ENCODE results near the gene PTPRQ. TPM values are rescaled to one million over a fixed set of nuclear protein-coding genes. Genes with fewer than 3 reads are reported as not detected.

PTPRQ gene, protein sequence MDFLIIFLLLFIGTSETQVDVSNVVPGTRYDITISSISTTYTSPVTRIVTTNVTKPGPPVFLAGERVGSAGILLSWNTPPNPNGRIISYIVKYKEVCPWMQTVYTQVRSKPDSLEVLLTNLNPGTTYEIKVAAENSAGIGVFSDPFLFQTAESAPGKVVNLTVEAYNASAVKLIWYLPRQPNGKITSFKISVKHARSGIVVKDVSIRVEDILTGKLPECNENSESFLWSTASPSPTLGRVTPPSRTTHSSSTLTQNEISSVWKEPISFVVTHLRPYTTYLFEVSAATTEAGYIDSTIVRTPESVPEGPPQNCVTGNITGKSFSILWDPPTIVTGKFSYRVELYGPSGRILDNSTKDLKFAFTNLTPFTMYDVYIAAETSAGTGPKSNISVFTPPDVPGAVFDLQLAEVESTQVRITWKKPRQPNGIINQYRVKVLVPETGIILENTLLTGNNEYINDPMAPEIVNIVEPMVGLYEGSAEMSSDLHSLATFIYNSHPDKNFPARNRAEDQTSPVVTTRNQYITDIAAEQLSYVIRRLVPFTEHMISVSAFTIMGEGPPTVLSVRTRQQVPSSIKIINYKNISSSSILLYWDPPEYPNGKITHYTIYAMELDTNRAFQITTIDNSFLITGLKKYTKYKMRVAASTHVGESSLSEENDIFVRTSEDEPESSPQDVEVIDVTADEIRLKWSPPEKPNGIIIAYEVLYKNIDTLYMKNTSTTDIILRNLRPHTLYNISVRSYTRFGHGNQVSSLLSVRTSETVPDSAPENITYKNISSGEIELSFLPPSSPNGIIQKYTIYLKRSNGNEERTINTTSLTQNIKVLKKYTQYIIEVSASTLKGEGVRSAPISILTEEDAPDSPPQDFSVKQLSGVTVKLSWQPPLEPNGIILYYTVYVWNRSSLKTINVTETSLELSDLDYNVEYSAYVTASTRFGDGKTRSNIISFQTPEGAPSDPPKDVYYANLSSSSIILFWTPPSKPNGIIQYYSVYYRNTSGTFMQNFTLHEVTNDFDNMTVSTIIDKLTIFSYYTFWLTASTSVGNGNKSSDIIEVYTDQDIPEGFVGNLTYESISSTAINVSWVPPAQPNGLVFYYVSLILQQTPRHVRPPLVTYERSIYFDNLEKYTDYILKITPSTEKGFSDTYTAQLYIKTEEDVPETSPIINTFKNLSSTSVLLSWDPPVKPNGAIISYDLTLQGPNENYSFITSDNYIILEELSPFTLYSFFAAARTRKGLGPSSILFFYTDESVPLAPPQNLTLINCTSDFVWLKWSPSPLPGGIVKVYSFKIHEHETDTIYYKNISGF (N-terminal part only)
- total RNA-seq (2014; rRNA removed; shearing (Covaris generic)), result 0.17 and 0.43 TPM in 2 replicates
- polyA plus RNA-seq (2014; cell fraction: nucleus; rRNA removed), result 0.24 and 15.1 TPM in 2 replicates

DNA sequence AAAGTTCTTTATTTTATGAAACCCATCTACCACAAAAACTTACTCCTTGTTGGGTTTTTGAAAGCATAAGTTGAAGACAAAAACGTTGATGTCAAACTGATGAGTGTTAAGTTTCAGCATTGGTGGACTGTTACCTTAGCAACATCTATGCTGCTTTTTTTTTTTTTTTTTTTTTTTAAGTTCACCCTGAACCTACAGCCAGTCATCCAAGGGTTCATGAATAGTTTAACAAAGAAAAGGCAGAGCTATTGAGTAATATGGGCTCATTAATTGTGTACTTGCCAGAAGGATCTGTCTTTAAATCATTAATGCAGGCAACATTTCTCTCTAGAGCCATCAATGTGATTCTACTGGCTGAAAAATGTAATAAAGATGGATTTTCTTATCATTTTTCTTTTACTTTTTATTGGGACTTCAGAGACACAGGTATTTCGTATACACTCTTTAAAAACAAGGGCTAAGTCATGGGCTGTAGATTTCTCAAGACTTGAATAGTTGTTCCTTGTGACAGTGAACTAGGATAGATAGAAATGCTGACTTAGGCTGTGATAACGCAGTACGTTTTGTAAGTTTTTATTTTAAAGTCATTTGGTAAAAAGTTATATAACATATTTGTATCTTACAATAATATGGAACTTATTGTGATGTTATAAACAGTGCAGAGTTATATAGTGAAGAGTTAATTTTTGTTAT is at the start of gene PTPRQ:
Gene PTPRQ (plus strand): TSS at position 262 of the 693 bp plus-strand sequence. CDS start 111 bp downstream, at position 373.
- no peak for DNase-seq (ENCODE audit: extremely low read depth, low read depth)

DNA sequence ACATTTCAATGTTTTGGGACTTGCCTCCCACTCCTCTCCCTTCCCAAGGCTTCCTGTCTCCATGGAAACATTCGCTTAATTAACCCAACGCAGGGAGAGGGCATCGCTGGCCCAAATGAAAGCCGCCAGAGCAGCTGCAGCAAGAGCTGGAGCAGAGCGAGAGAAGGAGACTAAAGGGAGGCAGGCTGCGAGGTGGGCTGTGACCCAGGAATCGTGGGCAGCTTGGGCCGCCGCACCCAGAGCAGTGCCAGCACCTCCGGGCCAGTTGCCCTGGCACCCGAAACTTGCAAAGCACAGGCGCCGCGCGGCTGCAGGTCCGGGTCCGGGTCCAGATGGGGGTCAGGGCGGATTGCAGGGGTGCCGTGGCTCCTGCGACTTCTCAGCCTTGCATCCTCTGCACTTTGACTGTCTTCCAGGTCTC is 43.5 kb upstream of the PTPRQ start:
- no peak for DNase-seq (ENCODE audit: extremely low read depth, low read depth)

DNA sequence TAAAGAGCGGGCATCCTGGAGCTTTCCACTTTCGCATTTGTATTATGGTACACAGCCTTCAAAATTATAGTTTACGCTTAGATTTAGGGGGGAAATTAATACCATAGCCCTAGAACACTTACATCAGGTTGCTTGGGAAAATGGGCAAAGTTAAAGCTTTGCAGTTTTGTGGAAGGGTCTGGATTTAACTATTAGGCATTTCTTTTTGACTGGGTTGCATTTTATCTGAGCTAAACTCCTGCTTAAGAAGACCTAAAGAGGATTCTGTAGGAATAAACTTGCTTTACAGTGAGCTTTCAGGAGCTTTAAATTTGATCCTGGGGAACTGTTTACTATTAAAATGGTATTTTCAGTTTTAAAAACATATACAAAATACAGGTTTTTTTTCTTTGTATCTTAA is 42.8 kb upstream of the PTPRQ start:
- no peak for DNase-seq (ENCODE audit: extremely low read depth, low read depth)

DNA sequence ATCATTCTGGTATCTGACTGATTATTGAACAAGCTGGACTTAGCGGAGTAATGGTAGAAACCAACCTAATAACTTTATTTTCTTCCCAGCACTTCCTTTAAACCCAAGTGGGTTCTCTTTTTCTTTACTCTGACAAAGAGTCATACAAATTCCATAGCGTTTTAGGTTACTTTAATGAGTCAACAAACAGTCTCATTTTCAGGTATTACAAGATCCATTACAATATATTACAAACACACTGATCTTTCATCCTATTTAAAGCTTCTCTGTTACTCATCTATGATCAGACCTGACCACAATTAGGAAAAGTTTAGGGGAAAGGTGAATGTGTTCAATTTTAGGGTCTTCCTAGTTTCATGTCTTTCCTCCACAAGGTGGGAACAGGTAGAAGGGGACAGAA is 39.4 kb upstream of the PTPRQ start:
- no peak for DNase-seq (ENCODE audit: extremely low read depth, low read depth)

DNA sequence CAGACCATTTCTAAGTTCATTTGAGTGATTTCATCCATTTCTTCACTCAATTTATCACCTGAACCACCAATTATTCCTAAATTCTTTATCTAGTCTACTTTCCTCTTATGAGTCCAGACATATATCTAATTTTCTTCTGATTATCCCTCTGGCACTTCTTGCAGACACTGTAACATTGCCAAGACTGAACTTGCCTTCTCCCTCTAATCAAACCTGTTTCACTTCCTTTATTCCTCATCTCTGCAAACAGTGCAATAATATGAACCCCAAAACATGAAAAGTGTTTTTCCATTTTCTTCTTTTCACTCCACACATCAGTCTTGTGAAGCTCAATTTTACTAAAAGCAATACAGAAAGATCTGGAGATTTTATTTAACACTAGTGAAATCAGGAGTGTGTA is 37.8 kb upstream of the PTPRQ start:
- DNase-seq (ENCODE audit: extremely low read depth, low read depth), result no peak

DNA sequence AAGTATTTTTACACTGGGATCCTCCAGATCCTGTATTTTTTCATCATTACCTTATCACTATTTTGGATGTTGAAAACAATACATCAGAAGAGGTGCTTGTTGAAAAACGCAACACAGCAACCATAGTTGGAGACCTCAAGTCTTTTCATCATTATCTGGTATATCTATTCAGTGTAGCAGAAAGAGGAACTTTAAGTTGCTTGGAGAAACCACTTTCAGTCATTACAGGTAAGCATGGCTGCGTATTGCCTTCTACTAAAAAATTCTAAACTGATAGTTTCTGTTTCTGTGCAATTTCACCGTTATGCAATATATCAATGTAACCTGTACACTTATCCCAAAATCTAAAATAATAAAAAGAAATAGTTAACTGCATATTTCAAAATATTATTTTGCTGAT is 32.2 kb upstream of the PTPRQ start:
- DNase-seq (ENCODE audit: extremely low read depth, low read depth), result no peak

DNA sequence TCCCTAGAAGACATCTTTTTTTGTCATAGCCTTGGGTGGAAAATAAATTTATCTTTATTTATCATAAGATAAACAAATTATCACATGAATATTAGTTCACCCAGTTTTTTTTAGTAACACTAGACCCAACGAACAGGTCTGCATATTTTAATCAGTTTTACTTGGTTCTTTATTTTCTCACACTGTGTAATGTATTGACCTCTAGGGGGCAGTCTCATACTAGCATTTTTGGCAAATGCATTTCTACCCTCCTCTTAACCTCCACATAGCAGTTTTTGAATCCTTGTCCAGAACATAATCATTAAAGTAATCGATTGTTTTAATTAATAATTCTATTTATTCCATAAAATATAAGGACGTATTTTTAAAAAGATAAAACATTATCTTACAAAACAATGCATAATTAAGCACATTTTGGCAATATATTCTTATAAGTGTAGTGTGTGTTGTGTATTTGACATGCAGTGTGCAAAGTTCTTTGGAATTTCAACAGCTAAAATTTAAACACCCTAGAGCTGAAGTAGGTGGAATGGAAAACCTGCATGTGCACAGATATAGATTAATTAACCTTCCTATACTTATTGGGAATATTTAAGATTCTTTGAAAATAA is 31.6 kb upstream of the PTPRQ start:
- DNase-seq (ENCODE audit: extremely low read depth, low read depth), result peak; percentile 50

DNA sequence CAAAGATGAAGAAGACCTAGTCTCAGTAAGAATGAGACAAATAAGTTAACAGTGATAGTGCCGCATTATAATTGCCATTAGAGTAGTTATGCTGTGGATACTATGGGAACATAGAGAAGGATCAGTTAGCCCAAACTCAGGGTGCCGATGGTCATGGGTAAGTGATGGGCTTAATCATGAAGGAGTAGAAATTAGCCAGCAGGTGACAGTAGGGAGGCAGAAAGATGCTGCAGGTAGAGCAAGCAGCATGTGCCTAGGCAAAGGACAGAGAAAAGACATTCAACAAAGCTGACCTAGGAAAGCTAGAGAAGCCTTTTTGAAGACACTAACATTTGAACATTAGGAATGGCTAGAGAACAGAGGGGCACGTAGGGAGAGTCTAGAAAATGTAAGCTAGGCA is 30.6 kb upstream of the PTPRQ start:
- no peak for DNase-seq (ENCODE audit: extremely low read depth, low read depth)

DNA sequence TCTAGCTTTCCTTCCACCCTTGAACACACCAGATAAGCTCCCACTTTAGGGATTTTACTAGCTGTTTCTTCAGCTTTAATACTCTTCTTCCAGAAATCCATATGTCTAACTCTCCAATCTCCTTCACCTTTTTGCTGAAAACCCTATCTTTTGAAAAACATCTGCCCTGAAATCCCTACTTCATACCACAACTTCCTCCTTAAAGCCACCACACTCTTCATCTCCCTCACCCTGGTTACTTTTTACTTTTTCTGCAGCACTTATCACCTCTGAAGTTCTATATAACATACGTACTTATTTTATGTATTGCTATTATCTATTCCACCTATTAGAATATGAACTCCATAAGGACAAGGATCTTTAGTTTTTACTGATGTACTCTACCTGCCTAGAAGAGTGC is 28.6 kb upstream of the PTPRQ start:
- no peak for DNase-seq (ENCODE audit: extremely low read depth, low read depth)

DNA sequence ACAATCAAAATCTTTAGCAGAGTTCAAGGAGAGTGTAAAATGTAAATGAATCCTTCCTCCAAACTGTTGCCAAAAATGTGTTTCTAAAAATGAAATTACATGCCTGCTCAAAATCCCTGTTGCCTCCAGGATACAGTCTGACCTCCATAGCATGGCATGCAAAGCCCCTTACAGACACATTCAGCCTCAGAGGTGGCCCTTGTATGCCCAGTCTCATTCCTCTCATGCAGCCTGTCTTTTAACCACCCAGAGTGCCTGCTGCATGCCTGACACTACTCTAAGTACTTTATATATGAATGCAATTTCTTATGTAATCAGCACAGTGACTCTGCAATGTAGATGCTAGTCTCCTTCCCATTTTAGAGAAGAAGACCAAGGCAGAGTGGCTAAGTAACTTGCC is 24.4 kb upstream of the PTPRQ start:
- no peak for DNase-seq (ENCODE audit: extremely low read depth, low read depth)

DNA sequence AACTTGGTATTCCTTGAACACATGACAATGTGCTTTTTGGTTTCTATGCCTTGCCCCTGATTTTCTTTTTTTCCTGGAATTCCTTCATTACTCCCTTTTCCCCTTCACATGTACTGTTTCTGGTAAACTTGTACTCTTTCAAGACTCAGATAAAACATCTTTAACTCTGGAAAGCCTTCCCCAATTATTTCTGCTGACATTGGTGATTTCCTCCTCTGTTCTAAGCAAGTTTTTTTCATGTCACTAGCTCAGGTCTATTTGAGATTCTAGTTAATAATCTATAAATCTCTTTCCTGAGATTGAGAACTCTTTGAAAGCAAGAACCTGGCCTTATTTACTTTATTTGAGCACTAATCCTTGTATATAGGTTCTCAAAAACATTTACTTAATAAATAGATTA is 24.0 kb upstream of the PTPRQ start:
- no peak for DNase-seq (ENCODE audit: extremely low read depth, low read depth)

DNA sequence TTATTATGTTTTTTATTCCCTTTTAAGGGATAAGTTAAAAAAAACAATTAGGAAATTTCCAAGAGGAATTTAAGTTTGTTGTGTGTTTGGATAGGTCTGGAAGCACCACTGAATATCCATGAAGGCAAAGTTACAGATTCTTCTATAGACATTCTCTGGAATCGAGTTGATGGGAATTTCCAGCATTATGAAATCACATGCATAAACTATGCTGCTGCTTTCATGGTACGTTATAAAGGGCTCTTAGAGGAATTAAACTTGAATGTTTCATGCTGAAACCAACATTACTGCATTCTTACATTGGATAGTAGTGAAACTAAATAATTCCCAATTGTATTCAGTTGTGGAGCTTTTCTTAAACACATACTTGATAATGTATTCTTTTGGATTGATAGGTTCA is 21.5 kb upstream of the PTPRQ start:
- DNase-seq (ENCODE audit: extremely low read depth, low read depth), result no peak

DNA sequence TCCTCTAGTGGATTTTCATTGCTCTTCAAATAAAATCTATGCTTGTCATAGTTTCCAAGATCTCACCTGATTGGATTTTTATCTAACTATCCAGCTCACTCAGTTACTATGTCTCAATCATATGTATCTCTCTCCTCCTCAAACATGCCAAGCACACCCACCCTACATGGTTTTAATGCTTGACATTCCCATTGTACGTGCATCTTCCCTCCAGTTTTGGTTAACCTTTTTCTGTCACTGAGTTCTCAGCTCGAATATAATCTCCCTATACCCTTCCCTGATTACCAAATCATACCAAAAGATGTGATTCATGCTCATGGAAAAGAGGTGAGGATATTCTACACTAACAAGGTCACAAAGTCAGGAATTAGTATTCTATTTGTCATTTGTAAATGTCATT is 12.0 kb upstream of the PTPRQ start:
- DNase-seq (ENCODE audit: extremely low read depth, low read depth), result no peak

DNA sequence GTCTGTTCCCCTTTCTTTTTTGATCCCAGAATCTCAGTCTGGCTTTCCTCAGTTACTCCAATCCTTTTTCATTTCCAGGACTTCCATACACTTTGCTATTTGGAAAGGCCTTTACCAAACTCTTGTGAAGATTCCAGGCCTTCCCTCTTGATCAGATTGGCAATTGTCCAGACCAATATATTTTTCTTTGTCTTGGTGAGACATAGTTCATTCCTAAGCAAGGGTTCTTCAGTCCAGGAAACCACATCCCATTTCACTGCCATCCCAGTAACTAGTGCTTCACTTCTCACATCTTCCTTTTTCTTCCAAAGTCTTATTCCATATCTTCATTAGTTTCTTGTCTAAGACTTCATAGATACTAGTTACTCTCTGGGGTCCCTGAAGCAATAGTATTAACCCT is 2.1 kb upstream of the PTPRQ start:
- DNase-seq (ENCODE audit: extremely low read depth, low read depth), result no peak

DNA sequence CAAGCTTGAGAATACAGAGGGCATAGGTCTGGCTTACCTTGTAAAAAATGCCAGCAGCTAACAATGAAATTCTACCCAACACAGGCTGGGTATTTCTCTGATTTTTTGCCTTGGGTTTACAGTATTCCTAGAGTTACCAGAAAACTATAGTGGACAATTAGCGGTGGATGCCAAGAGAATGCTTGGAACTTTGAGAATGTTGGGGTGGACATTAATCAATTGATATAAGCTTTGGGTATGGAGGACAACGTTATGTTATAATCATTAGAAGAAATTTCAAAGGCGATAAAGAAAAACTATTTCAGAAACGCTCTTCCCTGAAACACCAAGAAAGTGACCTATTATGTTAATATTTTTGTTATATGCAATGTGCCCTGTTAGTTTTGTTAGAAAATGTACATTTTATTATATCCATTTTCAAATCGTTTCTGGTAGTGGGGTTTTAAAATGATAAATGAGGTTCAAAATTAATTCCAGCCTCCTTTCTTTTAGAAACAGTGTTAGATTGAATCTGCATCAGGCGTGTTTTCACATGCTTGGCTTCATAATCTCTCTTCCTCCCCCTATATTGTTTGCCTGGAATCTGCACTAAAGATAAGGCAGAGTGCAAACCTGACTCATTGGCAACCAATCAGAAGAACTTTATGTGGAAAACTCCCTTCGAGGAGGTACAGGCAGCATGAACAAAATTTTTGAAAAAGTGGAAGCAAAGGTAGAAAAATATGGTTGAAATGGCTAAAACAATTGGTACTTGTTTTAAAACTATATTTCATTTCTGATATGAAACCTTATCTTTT is 1.4 kb upstream of the PTPRQ start:
- DNase-seq (ENCODE audit: extremely low read depth, low read depth), result no peak

DNA sequence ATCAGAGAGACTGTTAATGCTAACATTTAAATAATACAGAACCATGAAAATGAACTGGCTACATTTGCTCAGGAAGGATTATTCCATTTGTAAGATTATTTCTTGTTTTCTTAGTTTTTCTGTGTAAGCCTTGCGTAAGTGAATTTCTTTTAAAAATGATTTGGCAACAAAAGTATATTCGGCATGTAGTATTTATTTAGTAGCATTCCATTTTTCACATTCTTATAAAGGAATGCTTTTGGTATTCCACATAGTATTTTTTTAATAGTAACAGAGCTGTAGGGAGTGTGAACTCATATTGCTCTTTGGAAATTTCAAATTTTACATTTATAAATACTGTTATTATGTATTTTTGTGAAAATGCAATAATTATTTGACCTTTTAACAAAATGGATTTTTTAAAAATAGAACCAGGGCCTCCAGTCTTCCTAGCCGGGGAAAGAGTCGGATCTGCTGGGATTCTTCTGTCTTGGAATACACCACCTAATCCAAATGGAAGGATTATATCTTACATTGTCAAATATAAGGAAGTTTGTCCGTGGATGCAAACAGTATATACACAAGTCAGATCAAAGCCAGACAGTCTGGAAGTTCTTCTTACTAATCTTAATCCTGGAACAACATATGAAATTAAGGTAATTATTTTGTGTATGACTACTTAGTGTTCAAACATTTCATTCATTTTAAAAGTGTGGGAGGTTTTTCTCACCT is 1.2 kb downstream of the PTPRQ start:
- DNase-seq (ENCODE audit: extremely low read depth, low read depth), result no peak

DNA sequence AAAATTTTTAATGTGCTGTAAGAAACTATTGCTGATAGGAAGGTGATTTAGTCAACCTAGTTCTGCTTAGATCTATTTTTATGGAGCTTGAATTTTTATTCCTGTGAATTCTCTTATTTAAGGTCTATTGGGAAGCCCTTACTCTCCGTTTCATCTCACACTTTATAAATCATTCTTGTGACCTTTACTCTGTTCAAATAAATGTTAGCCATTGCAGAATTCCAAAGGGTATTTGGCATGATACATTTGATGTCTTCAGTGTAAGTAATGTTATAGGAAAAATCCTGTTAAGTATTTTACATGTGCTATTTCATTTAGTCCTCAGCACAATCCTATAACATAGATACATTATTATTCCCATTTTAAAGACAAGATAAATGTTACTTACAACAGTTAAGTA is 12.5 kb downstream of the PTPRQ start:
- no peak for DNase-seq (ENCODE audit: extremely low read depth, low read depth)

DNA sequence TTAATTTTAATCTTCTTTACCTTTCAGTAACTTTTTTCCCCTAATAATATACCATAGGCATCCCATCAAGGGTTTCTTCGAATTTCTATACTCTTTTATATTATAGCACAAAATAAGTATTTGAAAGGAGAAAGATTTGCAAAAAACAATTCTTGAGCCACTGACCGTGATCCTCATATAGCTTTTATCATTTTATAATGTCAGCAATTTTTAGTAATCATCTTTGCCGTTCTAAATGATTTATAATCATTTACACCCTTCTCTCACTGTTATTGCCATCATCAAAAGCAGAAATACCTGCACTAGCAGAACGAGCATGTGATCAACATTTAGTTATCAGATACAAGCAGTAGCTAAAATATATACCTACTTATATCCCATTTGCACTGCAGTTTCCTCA is 16.9 kb downstream of the PTPRQ start:
- no peak for DNase-seq (ENCODE audit: extremely low read depth, low read depth)
